ENCODE results near the gene NCKAP5.

GRCh38 chr2:133098787-133099186 lies 469.5 kb downstream of the NCKAP5 start:
- TF ChIP-seq CTCF (IDR thresholded peaks at IDR 0.05; ENCODE audit: borderline replicate concordance, extremely low read depth, low read length, poor library complexity, severe bottlenecking) = no peak
- no peak for TF ChIP-seq EZH2 (IDR thresholded peaks at IDR 0.05; ENCODE audit: borderline replicate concordance, low read depth, low read length, severe bottlenecking)

All from DND-41 (cell line).